ENCODE measurements around the gene MFRP. TPM values are rescaled to one million over a fixed set of nuclear protein-coding genes. Genes with fewer than 3 reads are reported as not detected.

MFRP gene
- total and polyA plus RNA-seq, 9 of the 15 experiments (the other 6 are each of a cell fraction or from before 2014, with no cell fraction given), result not detected

DNA sequence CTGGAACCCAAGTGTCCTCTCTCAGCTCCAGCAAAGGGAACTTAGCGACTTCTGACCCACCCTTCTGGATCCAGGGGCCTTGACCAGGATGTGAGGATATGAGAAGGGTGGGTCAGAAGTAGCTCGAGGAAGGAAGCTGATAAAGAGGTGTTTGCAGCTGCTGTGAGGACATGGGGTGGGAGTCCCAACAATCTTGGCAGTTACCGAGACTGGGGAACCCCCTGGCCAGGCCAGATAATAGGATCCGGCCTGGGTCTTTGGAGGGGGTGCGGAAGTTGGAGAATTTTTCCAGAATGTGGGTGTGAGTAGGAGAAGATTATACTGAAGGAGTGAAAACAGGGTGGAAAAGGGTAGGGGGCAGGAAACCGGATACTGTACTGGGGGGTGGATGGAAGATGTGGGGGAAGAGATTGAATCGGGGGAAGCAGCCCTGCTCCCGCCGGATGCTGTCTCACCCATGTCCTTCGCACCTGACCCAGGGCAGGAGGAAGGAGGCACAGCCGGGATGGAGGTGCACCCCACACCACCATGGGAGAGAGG is 26.7 kb downstream of the MFRP start (continued):
- TF ChIP-seq, protein P1, sequence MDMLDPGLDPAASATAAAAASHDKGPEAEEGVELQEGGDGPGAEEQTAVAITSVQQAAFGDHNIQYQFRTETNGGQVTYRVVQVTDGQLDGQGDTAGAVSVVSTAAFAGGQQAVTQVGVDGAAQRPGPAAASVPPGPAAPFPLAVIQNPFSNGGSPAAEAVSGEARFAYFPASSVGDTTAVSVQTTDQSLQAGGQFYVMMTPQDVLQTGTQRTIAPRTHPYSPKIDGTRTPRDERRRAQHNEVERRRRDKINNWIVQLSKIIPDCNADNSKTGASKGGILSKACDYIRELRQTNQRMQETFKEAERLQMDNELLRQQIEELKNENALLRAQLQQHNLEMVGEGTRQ (CRISPR knock-in tag; IDR thresholded peaks at IDR 0.05), result no peak
- no peak for TF ChIP-seq CBX8 (IDR thresholded peaks at IDR 0.05; ENCODE audit: borderline replicate concordance, extremely low read depth, low read depth, low read length, poor library complexity, severe bottlenecking)
- TF ChIP-seq, protein P2, sequence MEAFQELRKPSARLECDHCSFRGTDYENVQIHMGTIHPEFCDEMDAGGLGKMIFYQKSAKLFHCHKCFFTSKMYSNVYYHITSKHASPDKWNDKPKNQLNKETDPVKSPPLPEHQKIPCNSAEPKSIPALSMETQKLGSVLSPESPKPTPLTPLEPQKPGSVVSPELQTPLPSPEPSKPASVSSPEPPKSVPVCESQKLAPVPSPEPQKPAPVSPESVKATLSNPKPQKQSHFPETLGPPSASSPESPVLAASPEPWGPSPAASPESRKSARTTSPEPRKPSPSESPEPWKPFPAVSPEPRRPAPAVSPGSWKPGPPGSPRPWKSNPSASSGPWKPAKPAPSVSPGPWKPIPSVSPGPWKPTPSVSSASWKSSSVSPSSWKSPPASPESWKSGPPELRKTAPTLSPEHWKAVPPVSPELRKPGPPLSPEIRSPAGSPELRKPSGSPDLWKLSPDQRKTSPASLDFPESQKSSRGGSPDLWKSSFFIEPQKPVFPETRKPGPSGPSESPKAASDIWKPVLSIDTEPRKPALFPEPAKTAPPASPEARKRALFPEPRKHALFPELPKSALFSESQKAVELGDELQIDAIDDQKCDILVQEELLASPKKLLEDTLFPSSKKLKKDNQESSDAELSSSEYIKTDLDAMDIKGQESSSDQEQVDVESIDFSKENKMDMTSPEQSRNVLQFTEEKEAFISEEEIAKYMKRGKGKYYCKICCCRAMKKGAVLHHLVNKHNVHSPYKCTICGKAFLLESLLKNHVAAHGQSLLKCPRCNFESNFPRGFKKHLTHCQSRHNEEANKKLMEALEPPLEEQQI (IDR thresholded peaks at IDR 0.05), result no peak
- no peak for TF ChIP-seq GTF2A2 (tag; IDR thresholded peaks at IDR 0.05)
- TF ChIP-seq MAZ (CRISPR knock-in tag; conservative IDR thresholded peaks at IDR 0.05 in 1 of 2, IDR thresholded peaks at IDR 0.05 in 1 of 2), result no peak
- TF ChIP-seq ZNF408 (CRISPR knock-in tag; IDR thresholded peaks at IDR 0.05; ENCODE audit: low read depth), result no peak
- TF ChIP-seq, protein P3, sequence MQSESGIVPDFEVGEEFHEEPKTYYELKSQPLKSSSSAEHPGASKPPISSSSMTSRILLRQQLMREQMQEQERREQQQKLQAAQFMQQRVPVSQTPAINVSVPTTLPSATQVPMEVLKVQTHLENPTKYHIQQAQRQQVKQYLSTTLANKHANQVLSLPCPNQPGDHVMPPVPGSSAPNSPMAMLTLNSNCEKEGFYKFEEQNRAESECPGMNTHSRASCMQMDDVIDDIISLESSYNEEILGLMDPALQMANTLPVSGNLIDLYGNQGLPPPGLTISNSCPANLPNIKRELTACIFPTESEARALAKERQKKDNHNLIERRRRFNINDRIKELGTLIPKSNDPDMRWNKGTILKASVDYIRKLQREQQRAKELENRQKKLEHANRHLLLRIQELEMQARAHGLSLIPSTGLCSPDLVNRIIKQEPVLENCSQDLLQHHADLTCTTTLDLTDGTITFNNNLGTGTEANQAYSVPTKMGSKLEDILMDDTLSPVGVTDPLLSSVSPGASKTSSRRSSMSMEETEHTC (IDR thresholded peaks at IDR 0.05), result no peak
- TF ChIP-seq, protein P4, sequence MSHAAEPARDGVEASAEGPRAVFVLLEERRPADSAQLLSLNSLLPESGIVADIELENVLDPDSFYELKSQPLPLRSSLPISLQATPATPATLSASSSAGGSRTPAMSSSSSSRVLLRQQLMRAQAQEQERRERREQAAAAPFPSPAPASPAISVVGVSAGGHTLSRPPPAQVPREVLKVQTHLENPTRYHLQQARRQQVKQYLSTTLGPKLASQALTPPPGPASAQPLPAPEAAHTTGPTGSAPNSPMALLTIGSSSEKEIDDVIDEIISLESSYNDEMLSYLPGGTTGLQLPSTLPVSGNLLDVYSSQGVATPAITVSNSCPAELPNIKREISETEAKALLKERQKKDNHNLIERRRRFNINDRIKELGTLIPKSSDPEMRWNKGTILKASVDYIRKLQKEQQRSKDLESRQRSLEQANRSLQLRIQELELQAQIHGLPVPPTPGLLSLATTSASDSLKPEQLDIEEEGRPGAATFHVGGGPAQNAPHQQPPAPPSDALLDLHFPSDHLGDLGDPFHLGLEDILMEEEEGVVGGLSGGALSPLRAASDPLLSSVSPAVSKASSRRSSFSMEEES (CRISPR knock-in tag; IDR thresholded peaks at IDR 0.05), result no peak
- no peak for TF ChIP-seq TGIF2 (CRISPR knock-in tag; IDR thresholded peaks at IDR 0.05)
- TF ChIP-seq, protein P5, sequence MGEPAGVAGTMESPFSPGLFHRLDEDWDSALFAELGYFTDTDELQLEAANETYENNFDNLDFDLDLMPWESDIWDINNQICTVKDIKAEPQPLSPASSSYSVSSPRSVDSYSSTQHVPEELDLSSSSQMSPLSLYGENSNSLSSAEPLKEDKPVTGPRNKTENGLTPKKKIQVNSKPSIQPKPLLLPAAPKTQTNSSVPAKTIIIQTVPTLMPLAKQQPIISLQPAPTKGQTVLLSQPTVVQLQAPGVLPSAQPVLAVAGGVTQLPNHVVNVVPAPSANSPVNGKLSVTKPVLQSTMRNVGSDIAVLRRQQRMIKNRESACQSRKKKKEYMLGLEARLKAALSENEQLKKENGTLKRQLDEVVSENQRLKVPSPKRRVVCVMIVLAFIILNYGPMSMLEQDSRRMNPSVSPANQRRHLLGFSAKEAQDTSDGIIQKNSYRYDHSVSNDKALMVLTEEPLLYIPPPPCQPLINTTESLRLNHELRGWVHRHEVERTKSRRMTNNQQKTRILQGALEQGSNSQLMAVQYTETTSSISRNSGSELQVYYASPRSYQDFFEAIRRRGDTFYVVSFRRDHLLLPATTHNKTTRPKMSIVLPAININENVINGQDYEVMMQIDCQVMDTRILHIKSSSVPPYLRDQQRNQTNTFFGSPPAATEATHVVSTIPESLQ (CRISPR knock-in tag; IDR thresholded peaks at IDR 0.05), result no peak
- TF ChIP-seq, protein P6, sequence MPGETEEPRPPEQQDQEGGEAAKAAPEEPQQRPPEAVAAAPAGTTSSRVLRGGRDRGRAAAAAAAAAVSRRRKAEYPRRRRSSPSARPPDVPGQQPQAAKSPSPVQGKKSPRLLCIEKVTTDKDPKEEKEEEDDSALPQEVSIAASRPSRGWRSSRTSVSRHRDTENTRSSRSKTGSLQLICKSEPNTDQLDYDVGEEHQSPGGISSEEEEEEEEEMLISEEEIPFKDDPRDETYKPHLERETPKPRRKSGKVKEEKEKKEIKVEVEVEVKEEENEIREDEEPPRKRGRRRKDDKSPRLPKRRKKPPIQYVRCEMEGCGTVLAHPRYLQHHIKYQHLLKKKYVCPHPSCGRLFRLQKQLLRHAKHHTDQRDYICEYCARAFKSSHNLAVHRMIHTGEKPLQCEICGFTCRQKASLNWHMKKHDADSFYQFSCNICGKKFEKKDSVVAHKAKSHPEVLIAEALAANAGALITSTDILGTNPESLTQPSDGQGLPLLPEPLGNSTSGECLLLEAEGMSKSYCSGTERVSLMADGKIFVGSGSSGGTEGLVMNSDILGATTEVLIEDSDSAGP (CRISPR knock-in tag; IDR thresholded peaks at IDR 0.05), result no peak
- no peak for TF ChIP-seq ZNF282 (CRISPR knock-in tag; IDR thresholded peaks at IDR 0.05)
- TF ChIP-seq, protein P7, sequence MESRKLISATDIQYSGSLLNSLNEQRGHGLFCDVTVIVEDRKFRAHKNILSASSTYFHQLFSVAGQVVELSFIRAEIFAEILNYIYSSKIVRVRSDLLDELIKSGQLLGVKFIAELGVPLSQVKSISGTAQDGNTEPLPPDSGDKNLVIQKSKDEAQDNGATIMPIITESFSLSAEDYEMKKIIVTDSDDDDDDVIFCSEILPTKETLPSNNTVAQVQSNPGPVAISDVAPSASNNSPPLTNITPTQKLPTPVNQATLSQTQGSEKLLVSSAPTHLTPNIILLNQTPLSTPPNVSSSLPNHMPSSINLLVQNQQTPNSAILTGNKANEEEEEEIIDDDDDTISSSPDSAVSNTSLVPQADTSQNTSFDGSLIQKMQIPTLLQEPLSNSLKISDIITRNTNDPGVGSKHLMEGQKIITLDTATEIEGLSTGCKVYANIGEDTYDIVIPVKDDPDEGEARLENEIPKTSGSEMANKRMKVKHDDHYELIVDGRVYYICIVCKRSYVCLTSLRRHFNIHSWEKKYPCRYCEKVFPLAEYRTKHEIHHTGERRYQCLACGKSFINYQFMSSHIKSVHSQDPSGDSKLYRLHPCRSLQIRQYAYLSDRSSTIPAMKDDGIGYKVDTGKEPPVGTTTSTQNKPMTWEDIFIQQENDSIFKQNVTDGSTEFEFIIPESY (CRISPR knock-in tag; IDR thresholded peaks at IDR 0.05), result no peak

Data from K562 (cell line).